CD4-positive, alpha-beta T cell (primary cell): ENCODE results near the gene TADA3. TPM values are rescaled to one million over a fixed set of nuclear protein-coding genes. Genes with fewer than 3 reads are reported as not detected.

ENCODE experiments used
- ATAC-seq: fragments of 200-7000 bp; cut with Tn5 transposase; one replicate; pipeline ENCODE4 v1.10.0; 2022; ENCODE audit warnings: mild to moderate bottlenecking; ENCODE audit not compliant: poor library complexity
- CTCF ChIA-PET: fragments of 350-600 bp; sonication (Branson Sonifier 250); formaldehyde crosslinking; loops from one replicate; lab custom pipeline; 2021; ENCODE audit warnings: antibody characterized with exemption, inconsistent platforms; lab: Charles Lee
- POLR2A ChIA-PET: fragments of 350-600 bp; sonication (Branson Sonifier 250); formaldehyde crosslinking; loops from one replicate; lab custom pipeline; 2021; ENCODE audit warnings: antibody characterized with exemption, inconsistent platforms; lab: Charles Lee
- DNase-seq, 14 experiments: peaks; one replicate each; pipeline ENCODE4 v3.0.0-alpha.2; 2013 to 2020; ENCODE audit warnings: mixed read lengths in 2 of 14
- H3K27ac ChIP-seq, 2 donors: one replicate each; pipeline versions ENCODE4 v1.5.1 to v1.7.0; 2013; ENCODE audit warnings: low read length in 2 of 2, low read depth in 1 of 2, mild to moderate bottlenecking in 1 of 2
- H3K27me3 ChIP-seq, 2 experiments: 1 replicate in 1 of 2; 2 replicates in 1 of 2; pipeline versions ENCODE4 v1.6.1 to v1.7.0; 2013; ENCODE audit warnings: low read length in 2 of 2, control low read depth in 1 of 2, mild to moderate bottlenecking in 1 of 2, moderate library complexity in 1 of 2; ENCODE audit not compliant: insufficient read depth in 2 of 2, control insufficient read depth in 1 of 2
- H3K36me3 ChIP-seq: one replicate; pipeline ENCODE4 v1.6.1; 2013; ENCODE audit warnings: low read length, control low read depth; ENCODE audit not compliant: insufficient read depth
- H3K4me1 ChIP-seq: one replicate; pipeline ENCODE4 v1.6.1; 2013; ENCODE audit warnings: low read length, control low read depth; ENCODE audit not compliant: insufficient read depth
- H3K4me3 ChIP-seq: one replicate; pipeline ENCODE4 v1.5.1; 2013; ENCODE audit warnings: mild to moderate bottlenecking, low read length, moderate library complexity
- H3K9me3 ChIP-seq, 2 experiments: 1 replicate in 1 of 2; 2 replicates in 1 of 2; pipeline versions ENCODE4 v1.6.1 to v1.7.0; 2013; ENCODE audit warnings: low read length in 2 of 2, mild to moderate bottlenecking in 2 of 2, control low read depth in 1 of 2, moderate library complexity in 1 of 2; ENCODE audit not compliant: control insufficient read depth in 1 of 2, insufficient read depth in 1 of 2
- H3K27ac Mint-ChIP-seq: one replicate; pipeline ENCODE4 v1.8.0; 2020; ENCODE audit warnings: mixed read lengths
- H3K27me3 Mint-ChIP-seq: one replicate; pipeline ENCODE4 v1.8.0; 2021; ENCODE audit warnings: mixed read lengths
- H3K36me3 Mint-ChIP-seq: one replicate; pipeline ENCODE4 v1.8.0; 2021; ENCODE audit warnings: low read depth, mixed read lengths
- H3K4me1 Mint-ChIP-seq: one replicate; pipeline ENCODE4 v1.8.0; 2021; ENCODE audit warnings: low read depth, mixed read lengths
- H3K4me3 Mint-ChIP-seq: one replicate; pipeline ENCODE4 v1.8.0; 2020; ENCODE audit warnings: mild to moderate bottlenecking, mixed read lengths
- H3K9me3 Mint-ChIP-seq: one replicate; pipeline ENCODE4 v1.8.0; 2020; ENCODE audit warnings: mixed read lengths
- intact Hi-C, 2 experiments: fragments of 100-400 bp; cut with DNase I in 1 of 2; cut with micrococcal nuclease in 1 of 2; formaldehyde crosslinking; loops; one replicate each; pipeline versions ENCODE4 v1.15.1 to v1.9.0; 2023 to 2025; cut with DNase I, micrococcal nuclease
- total RNA-seq, 174 experiments: library from RNA in 2 of 174; stranded (reverse) in 2 of 174; gene quantifications; one replicate each; pipeline ENCODE4 v1.2.3 and lab custom pipeline; 2021 to 2026
- TF ChIP-seq, protein P1 (sequence below): fragments of 200-600 bp; IDR thresholded peaks from one replicate; pipeline ENCODE4 v1.8.0; 2022; ENCODE audit warnings: antibody characterized with exemption, mild to moderate bottlenecking

TADA3 gene
- total RNA-seq, 2 experiments from 2014 or later = 14.7 to 16.5 TPM

- Mint-ChIP-seq H3K4me1 (peaks cover 12% of the 10 kb centered on the region), H3K27me3 (no peaks in the 10 kb centered on the region), H3K4me3 (no peak overlapping the region), H3K9me3 (no peaks in the 10 kb centered on the region), H3K36me3 (peaks cover 57% of the 10 kb centered on the region), H3K27ac (no peak overlapping the region)
- H3K27ac ChIP-seq = no peak overlapping the region
- no peak overlapping the region for H3K4me3 ChIP-seq
- intact Hi-C loops = no loop called here
- no peak for DNase-seq
- peaks cover 11% of the 10 kb centered on the region for H3K4me1 ChIP-seq
- no peaks in the 10 kb centered on the region for H3K9me3 ChIP-seq
- no peaks in the 10 kb centered on the region for H3K27me3 ChIP-seq
- ChIA-PET CTCF (interaction anchor here (0.6 kb wide), 1 partner anchor 11 kb away, joined by 3 read pairs; no protein-coding TSS in a partner anchor), POLR2A (no interaction called here)
- peaks cover 64% of the 10 kb centered on the region for H3K36me3 ChIP-seq
- TF ChIP-seq, protein P1, sequence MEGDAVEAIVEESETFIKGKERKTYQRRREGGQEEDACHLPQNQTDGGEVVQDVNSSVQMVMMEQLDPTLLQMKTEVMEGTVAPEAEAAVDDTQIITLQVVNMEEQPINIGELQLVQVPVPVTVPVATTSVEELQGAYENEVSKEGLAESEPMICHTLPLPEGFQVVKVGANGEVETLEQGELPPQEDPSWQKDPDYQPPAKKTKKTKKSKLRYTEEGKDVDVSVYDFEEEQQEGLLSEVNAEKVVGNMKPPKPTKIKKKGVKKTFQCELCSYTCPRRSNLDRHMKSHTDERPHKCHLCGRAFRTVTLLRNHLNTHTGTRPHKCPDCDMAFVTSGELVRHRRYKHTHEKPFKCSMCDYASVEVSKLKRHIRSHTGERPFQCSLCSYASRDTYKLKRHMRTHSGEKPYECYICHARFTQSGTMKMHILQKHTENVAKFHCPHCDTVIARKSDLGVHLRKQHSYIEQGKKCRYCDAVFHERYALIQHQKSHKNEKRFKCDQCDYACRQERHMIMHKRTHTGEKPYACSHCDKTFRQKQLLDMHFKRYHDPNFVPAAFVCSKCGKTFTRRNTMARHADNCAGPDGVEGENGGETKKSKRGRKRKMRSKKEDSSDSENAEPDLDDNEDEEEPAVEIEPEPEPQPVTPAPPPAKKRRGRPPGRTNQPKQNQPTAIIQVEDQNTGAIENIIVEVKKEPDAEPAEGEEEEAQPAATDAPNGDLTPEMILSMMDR = no peak
- no peak for ATAC-seq
Observed at GRCh38 chr3:9837701-9838582, 45.7 kb upstream of the TADA3 start.

GRCh38 chr3:9834520-9835380 lies 42.5 kb upstream of the TADA3 start:
- Mint-ChIP-seq H3K27me3 (no peaks in the 10 kb centered on the region), H3K36me3 (peaks cover 39% of the 10 kb centered on the region), H3K27ac (no peak overlapping the region), H3K9me3 (no peaks in the 10 kb centered on the region), H3K4me1 (peaks cover 7% of the 10 kb centered on the region), H3K4me3 (no peak overlapping the region)
- Histone ChIP-seq H3K4me1 (no peaks in the 10 kb centered on the region), H3K36me3 (peaks cover 53% of the 10 kb centered on the region), H3K4me3 (no peak overlapping the region), H3K9me3 (no peaks in the 10 kb centered on the region), H3K27me3 (no peaks in the 10 kb centered on the region), H3K27ac (no peak overlapping the region)
- ATAC-seq (no peak), DNase-seq (no peak)
- ChIA-PET POLR2A (no interaction called here), CTCF (no interaction called here)
- intact Hi-C loops = no loop called here
- TF ChIP-seq, protein P1 = no peak

GRCh38 chr3:9833078-9833477 lies 40.8 kb upstream of the TADA3 start:
- Histone ChIP-seq H3K4me1 (no peaks in the 10 kb centered on the region), H3K36me3 (peaks cover 50% of the 10 kb centered on the region), H3K27ac (no peak overlapping the region), H3K9me3 (no peaks in the 10 kb centered on the region), H3K27me3 (no peaks in the 10 kb centered on the region), H3K4me3 (no peak overlapping the region)
- Mint-ChIP-seq H3K4me1 (peaks cover 7% of the 10 kb centered on the region), H3K27me3 (no peaks in the 10 kb centered on the region), H3K4me3 (no peak overlapping the region), H3K27ac (no peak overlapping the region), H3K9me3 (no peaks in the 10 kb centered on the region), H3K36me3 (peaks cover 32% of the 10 kb centered on the region)
- ChIA-PET CTCF (no interaction called here), POLR2A (no interaction called here)
- intact Hi-C loops = no loop called here
- DNase-seq (no peak), ATAC-seq (no peak)
- TF ChIP-seq, protein P1 = no peak
